MM.1S (cell line): ENCODE results near the gene DISC1.
"Not testable (repeated sequence)": the region's sequence is repeated elsewhere in the genome, so short reads cannot be mapped to it uniquely, and the experiment has no call there.

ENCODE experiments used
- DNase-seq: peaks from one replicate; pipeline ENCODE4 v3.0.0-alpha.2; 2015
- H2AFZ ChIP-seq: fragments of 300-600 bp; sonication (generic); 2 replicates; pipeline ENCODE4 v1.6.0; 2016; ENCODE audit warnings: antibody characterized with exemption, low read length
- H3F3A ChIP-seq: fragments of 300-600 bp; sonication (generic); 2 replicates; pipeline ENCODE4 v1.6.1; 2016; ENCODE audit warnings: mild to moderate bottlenecking, antibody characterized with exemption, low read length, moderate library complexity, mixed read lengths; ENCODE audit not compliant: insufficient read depth
- H3K27ac ChIP-seq: fragments of 300-600 bp; sonication (generic); 2 replicates; pipeline ENCODE4 v1.5.1; 2016; ENCODE audit warnings: mild to moderate bottlenecking, low read length
- H3K27me3 ChIP-seq: fragments of 300-600 bp; sonication (generic); replicated peaks from 2 replicates; pipeline ENCODE4 v1.6.0; 2016; ENCODE audit warnings: low read length; ENCODE audit not compliant: insufficient read depth
- H3K36me3 ChIP-seq: fragments of 300-600 bp; sonication (generic); replicated peaks from 2 replicates; pipeline ENCODE4 v1.6.1; 2016; ENCODE audit warnings: mild to moderate bottlenecking, low read length, mixed read lengths; ENCODE audit not compliant: insufficient read depth
- H3K4me1 ChIP-seq: fragments of 300-600 bp; sonication (generic); 2 replicates; pipeline ENCODE4 v1.6.1; 2016; ENCODE audit warnings: low read length, mixed read lengths
- H3K4me2 ChIP-seq: fragments of 300-600 bp; sonication (generic); 2 replicates; pipeline ENCODE4 v1.6.0; 2016; ENCODE audit warnings: low read depth, low read length
- H3K4me3 ChIP-seq: fragments of 300-600 bp; sonication (generic); 2 replicates; pipeline ENCODE4 v1.5.1; 2016; ENCODE audit warnings: low read length, mixed read lengths
- H3K79me2 ChIP-seq: fragments of 300-600 bp; sonication (generic); 2 replicates; pipeline ENCODE4 v1.6.1; 2016; ENCODE audit warnings: mixed run types, low read length, mixed read lengths
- H3K9ac ChIP-seq: fragments of 300-600 bp; sonication (generic); 2 replicates; pipeline ENCODE4 v1.6.1; 2016; ENCODE audit warnings: low read length, mixed read lengths
- H3K9me2 ChIP-seq: fragments of 300-600 bp; sonication (generic); replicated peaks from 2 replicates; pipeline ENCODE4 v1.6.1; 2016; ENCODE audit warnings: mild to moderate bottlenecking, low read length, mixed read lengths; ENCODE audit not compliant: insufficient read depth
- H3K9me3 ChIP-seq: fragments of 300-600 bp; sonication (generic); replicated peaks from 2 replicates; pipeline ENCODE4 v1.6.1; 2016; ENCODE audit warnings: mild to moderate bottlenecking, low read length, mixed read lengths; ENCODE audit not compliant: insufficient read depth
- H4K20me1 ChIP-seq: fragments of 300-600 bp; sonication (generic); 2 replicates; pipeline ENCODE4 v1.6.1; 2016; ENCODE audit warnings: mild to moderate bottlenecking, low read length, moderate library complexity, mixed read lengths; ENCODE audit not compliant: insufficient read depth
- EZH2 ChIP-seq: fragments of 300-600 bp; sonication (generic); optimal IDR thresholded peaks from 2 replicates; pipeline ENCODE3; 2017; ENCODE audit warnings: low read depth, mild to moderate bottlenecking, antibody characterized with exemption, low read length, mixed read lengths
- EZH2phosphoT487 ChIP-seq: fragments of 300-600 bp; sonication (generic); IDR thresholded peaks from 2 replicates; pipeline ENCODE4 v1.6.1; 2018; ENCODE audit warnings: antibody characterized with exemption, low read length
- TF ChIP-seq, protein P1 (sequence below): fragments of 300-600 bp; sonication (generic); IDR thresholded peaks from 2 replicates; pipeline ENCODE4 v1.5.1; 2016; ENCODE audit warnings: antibody characterized with exemption, low read length, mixed read lengths

DISC1 gene

DNA sequence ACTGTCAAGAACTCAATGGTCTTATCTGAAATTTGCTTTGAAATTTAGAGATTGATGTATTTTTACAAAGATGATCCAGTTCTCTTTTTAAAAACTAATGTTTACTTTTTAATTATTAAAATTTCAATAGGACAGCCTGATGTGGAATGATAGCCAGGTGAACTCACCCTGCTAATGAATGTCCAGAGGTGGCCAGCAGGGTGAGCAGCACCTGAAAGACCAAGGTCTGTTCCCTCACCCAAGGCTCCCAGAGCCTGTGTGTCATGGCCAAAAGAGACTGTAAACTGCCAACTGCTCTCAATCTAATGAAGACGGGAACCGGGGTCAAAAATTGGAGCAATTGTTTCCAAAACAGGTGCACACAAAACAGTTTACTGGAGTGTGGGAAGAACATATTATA, 340.4 kb downstream of the DISC1 start:
- no peaks in the 10 kb centered on the region for H3K79me2 ChIP-seq
- TF ChIP-seq EZH2phosphoT487, result no peak
- no peak for TF ChIP-seq EZH2
- TF ChIP-seq, protein P1, sequence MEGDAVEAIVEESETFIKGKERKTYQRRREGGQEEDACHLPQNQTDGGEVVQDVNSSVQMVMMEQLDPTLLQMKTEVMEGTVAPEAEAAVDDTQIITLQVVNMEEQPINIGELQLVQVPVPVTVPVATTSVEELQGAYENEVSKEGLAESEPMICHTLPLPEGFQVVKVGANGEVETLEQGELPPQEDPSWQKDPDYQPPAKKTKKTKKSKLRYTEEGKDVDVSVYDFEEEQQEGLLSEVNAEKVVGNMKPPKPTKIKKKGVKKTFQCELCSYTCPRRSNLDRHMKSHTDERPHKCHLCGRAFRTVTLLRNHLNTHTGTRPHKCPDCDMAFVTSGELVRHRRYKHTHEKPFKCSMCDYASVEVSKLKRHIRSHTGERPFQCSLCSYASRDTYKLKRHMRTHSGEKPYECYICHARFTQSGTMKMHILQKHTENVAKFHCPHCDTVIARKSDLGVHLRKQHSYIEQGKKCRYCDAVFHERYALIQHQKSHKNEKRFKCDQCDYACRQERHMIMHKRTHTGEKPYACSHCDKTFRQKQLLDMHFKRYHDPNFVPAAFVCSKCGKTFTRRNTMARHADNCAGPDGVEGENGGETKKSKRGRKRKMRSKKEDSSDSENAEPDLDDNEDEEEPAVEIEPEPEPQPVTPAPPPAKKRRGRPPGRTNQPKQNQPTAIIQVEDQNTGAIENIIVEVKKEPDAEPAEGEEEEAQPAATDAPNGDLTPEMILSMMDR, result no peak
- DNase-seq, result no peak

DNA sequence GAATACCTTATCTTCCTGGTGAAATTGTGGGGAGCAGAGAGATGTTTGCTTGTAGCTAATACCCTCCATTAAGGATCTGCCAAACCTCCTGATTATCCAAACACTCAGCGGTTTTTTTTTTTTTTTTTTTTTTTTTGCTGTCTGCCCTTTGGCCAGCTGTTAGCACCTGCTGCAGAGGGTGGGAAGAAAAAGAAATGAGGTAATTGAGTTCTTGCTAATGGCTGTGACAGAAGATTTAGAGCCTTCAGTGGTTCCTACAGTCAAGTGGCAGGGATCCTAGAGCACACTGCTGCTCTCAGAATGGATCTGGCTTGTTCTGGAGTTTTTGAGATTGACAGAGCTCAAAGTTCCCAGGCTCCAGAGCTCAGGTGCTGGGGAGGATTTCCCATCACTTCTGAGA, 342.5 kb downstream of the DISC1 start:
- no peaks in the 10 kb centered on the region for H3K9me2 ChIP-seq
- DNase-seq, result no peak
- H2AFZ ChIP-seq, result no peak overlapping the region
- no peak overlapping the region for H3K9ac ChIP-seq
- H3K4me1 ChIP-seq, result no peaks in the 10 kb centered on the region
- no peaks in the 10 kb centered on the region for H3K9me3 ChIP-seq
- no peak for TF ChIP-seq EZH2
- H3K4me3 ChIP-seq, result no peak overlapping the region
- H3K27me3 ChIP-seq, result no peaks in the 10 kb centered on the region
- H3K79me2 ChIP-seq, result no peaks in the 10 kb centered on the region
- H3K27ac ChIP-seq, result no peak overlapping the region
- no peaks in the 10 kb centered on the region for H4K20me1 ChIP-seq
- no peaks in the 10 kb centered on the region for H3F3A ChIP-seq
- no peak overlapping the region for H3K4me2 ChIP-seq
- no peaks in the 10 kb centered on the region for H3K36me3 ChIP-seq

More for the DNA sequence above, 340.4 kb downstream of the DISC1 start:
- H3K9me2 ChIP-seq, result no peaks in the 10 kb centered on the region
- H3K4me3 ChIP-seq, result no peak overlapping the region
- H3K4me1 ChIP-seq, result no peaks in the 10 kb centered on the region
- no peak overlapping the region for H2AFZ ChIP-seq
- H3K36me3 ChIP-seq, result no peaks in the 10 kb centered on the region
- H3K9me3 ChIP-seq, result no peaks in the 10 kb centered on the region
- H3K27ac ChIP-seq, result no peak overlapping the region
- no peaks in the 10 kb centered on the region for H3F3A ChIP-seq
- no peak overlapping the region for H3K4me2 ChIP-seq
- no peak overlapping the region for H3K9ac ChIP-seq
- no peaks in the 10 kb centered on the region for H3K27me3 ChIP-seq
- H4K20me1 ChIP-seq, result no peaks in the 10 kb centered on the region

DNA sequence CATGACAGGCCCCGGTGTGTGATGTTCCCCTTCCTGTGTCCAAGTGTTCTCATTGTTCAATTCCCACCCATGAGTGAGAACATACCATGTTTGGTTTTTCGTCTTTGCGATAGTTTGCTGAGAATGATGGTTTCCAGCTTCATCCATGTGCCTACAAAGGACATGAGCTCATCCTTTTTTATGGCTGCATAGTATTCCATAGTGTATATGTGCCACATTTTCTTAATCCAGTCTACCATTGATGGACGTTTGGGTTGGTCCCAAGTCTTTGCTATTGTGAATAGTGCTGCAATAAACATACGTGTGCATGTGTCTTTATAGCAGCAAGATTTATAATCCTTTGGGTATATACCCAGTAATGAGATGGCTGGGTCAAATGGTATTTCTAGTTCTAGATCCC, 343.2 kb downstream of the DISC1 start:
- H3K4me3 ChIP-seq, H4K20me1 ChIP-seq, DNase-seq, H3K79me2 ChIP-seq, H3K9me3 ChIP-seq, H3K9ac ChIP-seq, H3F3A ChIP-seq, H3K4me1 ChIP-seq, H3K27me3 ChIP-seq, H2AFZ ChIP-seq, H3K36me3 ChIP-seq, H3K4me2 ChIP-seq, H3K9me2 ChIP-seq, H3K27ac ChIP-seq: not testable (repeated sequence)

DNA sequence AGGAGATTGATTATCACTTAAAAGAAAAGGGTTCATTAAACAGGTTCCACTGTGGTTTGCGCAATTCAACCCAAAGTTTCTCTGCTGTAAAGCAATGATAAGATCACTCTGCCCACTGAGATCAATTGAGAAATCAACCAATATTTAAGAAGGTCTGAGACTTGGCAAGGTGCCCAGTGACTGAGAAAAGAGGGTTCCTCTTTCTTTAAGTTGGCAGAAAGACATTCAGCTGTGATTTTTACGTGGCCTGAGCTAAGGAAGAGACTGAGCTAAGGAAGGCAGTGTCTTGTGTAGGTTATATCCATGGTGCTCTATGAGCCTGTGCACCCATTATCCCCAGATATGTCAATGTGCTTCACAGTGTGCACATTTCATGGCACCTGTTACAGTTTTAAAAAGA, 344.1 kb downstream of the DISC1 start:
- H3F3A ChIP-seq, result no peaks in the 10 kb centered on the region
- no peaks in the 10 kb centered on the region for H3K79me2 ChIP-seq
- H4K20me1 ChIP-seq, result no peaks in the 10 kb centered on the region
- H3K36me3 ChIP-seq, result no peaks in the 10 kb centered on the region
- H3K9ac ChIP-seq, result no peak overlapping the region
- no peak overlapping the region for H3K4me3 ChIP-seq
- H3K27ac ChIP-seq, result no peak overlapping the region
- no peaks in the 10 kb centered on the region for H3K9me2 ChIP-seq
- H3K4me1 ChIP-seq, result no peaks in the 10 kb centered on the region
- H2AFZ ChIP-seq, result no peak overlapping the region
- no peak for DNase-seq
- H3K4me2 ChIP-seq, result no peak overlapping the region
- no peaks in the 10 kb centered on the region for H3K27me3 ChIP-seq
- TF ChIP-seq EZH2phosphoT487 (no peak), EZH2 (no peak)
- TF ChIP-seq, protein P1, result no peak
- no peaks in the 10 kb centered on the region for H3K9me3 ChIP-seq
